Right cardiac atrium (tissue), 5 donors: ENCODE results near the gene IMP4. TPM values are rescaled to one million over a fixed set of nuclear protein-coding genes. Genes with fewer than 3 reads are reported as not detected.
A peak's percentile ranks its signal among the peaks of the same experiment; 100 is the strongest.

Source experiments
- ATAC-seq, 2 donors: fragments of 200-7000 bp; cut with Tn5 transposase; one replicate each; pipeline versions ENCODE4 v1.8.0 to v1.9.1; 2020; ENCODE audit warnings: moderate library complexity in 2 of 2, mild to moderate bottlenecking in 1 of 2
- DNase-seq, 3 donors: peaks; one replicate each; pipeline ENCODE4 v3.0.0-alpha.2; 2020
- H3K27ac ChIP-seq: one replicate; pipeline ENCODE4 v1.5.1; 2013; ENCODE audit warnings: mild to moderate bottlenecking, low read length, control low read depth, moderate library complexity
- H3K27me3 ChIP-seq: one replicate; pipeline ENCODE4 v1.6.1; 2013; ENCODE audit not compliant: control insufficient read depth, insufficient read depth
- H3K4me1 ChIP-seq: one replicate; pipeline ENCODE4 v1.6.1; 2013; ENCODE audit warnings: low read length; ENCODE audit not compliant: control insufficient read depth, insufficient read depth
- H3K4me3 ChIP-seq: one replicate; pipeline ENCODE4 v1.5.1; 2013; ENCODE audit warnings: low read length, control low read depth
- H3K9me3 ChIP-seq: one replicate; pipeline ENCODE4 v1.6.1; 2013; ENCODE audit warnings: low read length; ENCODE audit not compliant: control insufficient read depth
- WGBS: extraction: QIAGEN DNeasy Blood & Tissue Kit; methylation state at CpG from one replicate; pipeline ENCODE4 v1.1.7; 2013; 5-methylcytosine and 5-hydroxymethylcytosine counted together
- intact Hi-C, 4 donors: fragments of 100-400 bp; cut with DNase I; formaldehyde crosslinking; loops; one replicate each; pipeline versions ENCODE4 v1.11.0 to v1.14.0; 2022 to 2023
- polyA plus RNA-seq: library from polyadenylated mRNA; stranded (reverse); fragments of 200-250 nt; gene quantifications from one replicate; pipeline ENCODE4 v1.2.3, GENCODE V29; 2013
- total RNA-seq, 4 donors: library from RNA; stranded (reverse); fragmentation: NEBNext Ultra II Directional; extraction: Animal tissue kit (Norgen Biotek cat#: 25700); gene quantifications; one replicate each; pipeline ENCODE4 v1.2.1, GENCODE V29; 2021
- donor health status: healthy with polysubstance abuse.
- donor health status: DM: no; HTN: yes; CAD: no.
- donor health status: DM: no; HTN: no; CAD: no.
- donor health status: DM: no; HTN: yes; CAD: no; lungs with severe emphysema.
- donor health status: DM: yes; HTN: yes; CAD: no.

The IMP4 gene
- total and polyA plus RNA-seq, 5 donors: 48.0 to 59.9 (median 54.2) TPM

- H3K4me3 ChIP-seq: no peak overlapping the region
- ATAC-seq (no peak), DNase-seq (peak in 1 of 3 donors; percentile 48)
- no peaks in the 10 kb centered on the region for H3K9me3 ChIP-seq
- H3K27me3 ChIP-seq: no peaks in the 10 kb centered on the region
- peaks cover 4% of the 10 kb centered on the region for H3K4me1 ChIP-seq
- intact Hi-C loops: no loop called here
- no peak overlapping the region for H3K27ac ChIP-seq
- WGBS: 94% methylated on average over 9 of the region's 9 CpGs
Observed at GRCh38 chr2:130370490-130370889, 27.8 kb downstream of the IMP4 start.

- intact Hi-C loops: no loop called here
- Histone ChIP-seq H3K27ac (peak overlapping the region; percentile 79), H3K9me3 (no peaks in the 10 kb centered on the region), H3K4me3 (peak overlapping the region; percentile 48), H3K27me3 (no peaks in the 10 kb centered on the region), H3K4me1 (peaks cover 4% of the 10 kb centered on the region)
- ATAC-seq (peak in 1 of 2 donors; percentile 53), DNase-seq (peak in 1 of 3 donors; percentile 70)
- 36% methylated on average over 18 of the region's 18 CpGs for WGBS
Observed at GRCh38 chr2:130371723-130372054, 29.0 kb downstream of the IMP4 start.

DNA sequence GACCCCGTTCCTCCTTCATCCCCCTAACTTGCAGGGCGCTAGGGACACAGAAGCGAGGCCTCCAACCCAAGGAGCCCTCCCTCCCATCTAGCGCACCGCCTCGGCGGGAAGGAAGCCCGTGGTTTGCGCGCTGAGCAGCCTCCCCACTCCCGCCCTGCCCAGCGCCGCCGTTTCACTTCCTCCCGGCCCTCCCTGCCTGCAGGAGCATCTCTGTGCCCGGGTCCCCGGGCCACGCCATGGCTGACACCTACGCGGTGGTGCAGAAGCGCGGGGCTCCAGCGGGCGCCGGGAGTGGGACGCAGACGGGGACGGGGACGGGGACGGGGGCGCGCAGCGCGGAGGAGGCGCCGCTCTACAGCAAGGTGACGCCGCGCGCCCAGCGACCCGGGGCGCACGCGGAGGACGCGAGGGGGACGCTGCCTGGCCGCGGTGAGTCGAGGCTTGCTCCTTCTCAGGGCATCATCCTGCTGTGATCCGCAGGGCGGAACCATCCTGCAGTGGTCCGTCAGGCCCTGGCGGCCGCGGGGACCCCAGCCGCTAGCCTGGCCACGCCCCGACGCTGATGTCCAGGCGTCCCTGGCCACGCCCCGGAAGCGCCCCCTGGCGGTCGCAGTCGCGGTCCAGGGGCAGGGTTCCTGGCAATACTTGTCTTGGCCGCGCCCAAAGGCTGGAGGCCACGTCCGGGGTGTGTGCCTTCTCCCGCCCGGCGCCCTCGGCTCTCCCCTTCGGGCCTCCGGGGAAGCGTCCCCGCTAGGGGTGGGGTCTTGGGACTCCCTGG, 29.5 kb downstream of the IMP4 start:
- Histone ChIP-seq H3K4me1 (peaks cover 4% of the 10 kb centered on the region), H3K9me3 (no peaks in the 10 kb centered on the region), H3K27ac (peak overlapping the region; percentile 79), H3K4me3 (peak overlapping the region; percentile 48), H3K27me3 (no peaks in the 10 kb centered on the region)
- intact Hi-C loops: no loop called here
- WGBS: under 1% methylated on average over 81 of the region's 81 CpGs
- ATAC-seq: peak; percentile 96
- DNase-seq: peak; percentile 94 to 98 (median 97)

DNA sequence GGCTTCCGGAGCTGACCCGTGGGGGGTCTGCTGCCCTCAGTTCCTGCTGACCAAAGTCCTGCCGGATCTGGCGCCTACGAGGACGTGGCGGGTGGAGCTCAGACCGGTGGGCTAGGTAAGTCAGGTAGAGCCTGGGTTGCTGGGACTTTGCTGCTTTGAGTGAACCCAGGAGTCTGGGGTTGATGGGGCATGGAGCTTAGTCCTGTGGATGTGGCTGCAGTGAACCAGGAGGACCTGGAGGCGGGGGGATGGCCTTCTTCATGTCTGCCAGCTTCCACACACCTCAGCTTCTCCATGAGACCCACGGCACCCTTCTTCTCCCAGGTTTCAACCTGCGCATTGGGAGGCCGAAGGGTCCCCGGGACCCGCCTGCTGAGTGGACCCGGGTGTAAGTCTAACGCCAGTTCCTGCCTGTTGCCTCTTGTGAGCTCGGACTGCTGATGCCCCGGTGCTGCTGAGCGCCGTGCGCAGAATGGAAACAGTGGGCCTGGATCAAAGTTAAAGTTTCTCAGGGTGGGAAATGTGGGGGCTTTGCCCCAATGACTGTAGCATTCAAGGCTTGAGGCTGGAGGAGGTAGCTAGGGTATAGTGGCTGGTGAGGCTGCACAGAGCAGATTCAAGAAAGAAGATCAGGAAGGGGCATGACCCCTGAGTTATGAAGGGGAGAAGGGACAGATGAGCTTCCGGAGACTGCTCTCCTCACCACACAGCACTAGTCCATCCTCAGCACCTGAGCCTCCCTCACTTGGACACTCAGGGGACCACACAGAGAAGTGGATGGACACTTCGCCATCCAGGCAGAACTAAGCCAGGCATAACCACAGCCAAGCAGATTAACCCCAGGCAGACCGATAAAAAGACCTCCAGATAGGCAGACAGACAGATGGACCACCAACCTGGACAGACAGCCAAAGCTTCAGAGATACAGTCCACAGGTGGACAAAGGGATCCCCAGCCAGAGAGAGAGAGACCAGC, 30.4 kb downstream of the IMP4 start:
- DNase-seq (no peak), ATAC-seq (no peak)
- H3K4me1 ChIP-seq: peaks cover 4% of the 10 kb centered on the region
- peak overlapping the region; percentile 79 for H3K27ac ChIP-seq
- intact Hi-C loops: no loop called here
- WGBS: 51% methylated on average over 24 of the region's 24 CpGs
- H3K9me3 ChIP-seq: no peaks in the 10 kb centered on the region
- H3K4me3 ChIP-seq: peak overlapping the region; percentile 48
- no peaks in the 10 kb centered on the region for H3K27me3 ChIP-seq

GRCh38 chr2:130373808-130374365, 31.2 kb downstream of the IMP4 start:
- Histone ChIP-seq H3K27ac (no peak overlapping the region), H3K4me1 (peaks cover 4% of the 10 kb centered on the region), H3K27me3 (no peaks in the 10 kb centered on the region), H3K4me3 (no peak overlapping the region), H3K9me3 (no peaks in the 10 kb centered on the region)
- DNase-seq (no peak), ATAC-seq (no peak)
- intact Hi-C loops: no loop called here
- WGBS: 97% methylated on average over 3 of the region's 3 CpGs

DNA sequence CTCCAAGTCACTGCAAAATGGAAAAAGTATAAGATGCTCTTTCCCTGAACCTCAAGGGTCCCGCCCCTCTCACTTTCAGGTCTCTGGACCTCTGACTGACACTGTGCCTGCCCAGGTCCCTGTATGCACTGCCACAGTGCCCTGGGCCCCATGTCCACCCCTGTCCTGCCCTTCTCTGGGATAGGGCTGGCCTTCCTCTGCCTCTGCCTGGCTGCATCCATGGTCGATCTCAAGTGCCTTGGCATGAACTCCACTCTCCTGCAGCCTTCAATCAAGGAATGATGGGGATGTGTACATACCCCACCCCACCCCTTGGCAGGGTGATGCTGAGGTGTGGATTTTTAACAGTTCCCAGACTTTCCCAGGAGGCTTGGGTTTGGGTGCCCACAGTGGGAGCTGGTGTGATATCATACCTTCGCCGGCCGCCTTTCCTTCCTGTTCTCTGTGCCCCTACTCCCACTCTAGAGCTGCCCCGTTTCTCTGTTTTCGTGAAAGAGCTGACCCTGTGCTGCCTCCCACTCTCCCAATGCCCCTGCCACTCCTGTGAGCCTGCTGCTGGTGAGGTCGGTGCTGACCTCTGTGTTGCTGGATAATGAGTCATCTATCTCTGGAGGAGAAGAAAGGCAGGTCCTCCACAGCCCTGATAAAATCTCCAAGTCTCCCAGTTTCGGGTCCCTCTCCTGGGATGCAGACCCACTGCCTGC, 32.0 kb downstream of the IMP4 start:
- no peak for DNase-seq
- 84% methylated on average over 9 of the region's 9 CpGs for WGBS
- intact Hi-C loops: no loop called here
- Histone ChIP-seq H3K4me1 (peaks cover 4% of the 10 kb centered on the region), H3K9me3 (no peaks in the 10 kb centered on the region), H3K27me3 (no peaks in the 10 kb centered on the region), H3K4me3 (no peak overlapping the region), H3K27ac (no peak overlapping the region)
- no peak for ATAC-seq

DNA sequence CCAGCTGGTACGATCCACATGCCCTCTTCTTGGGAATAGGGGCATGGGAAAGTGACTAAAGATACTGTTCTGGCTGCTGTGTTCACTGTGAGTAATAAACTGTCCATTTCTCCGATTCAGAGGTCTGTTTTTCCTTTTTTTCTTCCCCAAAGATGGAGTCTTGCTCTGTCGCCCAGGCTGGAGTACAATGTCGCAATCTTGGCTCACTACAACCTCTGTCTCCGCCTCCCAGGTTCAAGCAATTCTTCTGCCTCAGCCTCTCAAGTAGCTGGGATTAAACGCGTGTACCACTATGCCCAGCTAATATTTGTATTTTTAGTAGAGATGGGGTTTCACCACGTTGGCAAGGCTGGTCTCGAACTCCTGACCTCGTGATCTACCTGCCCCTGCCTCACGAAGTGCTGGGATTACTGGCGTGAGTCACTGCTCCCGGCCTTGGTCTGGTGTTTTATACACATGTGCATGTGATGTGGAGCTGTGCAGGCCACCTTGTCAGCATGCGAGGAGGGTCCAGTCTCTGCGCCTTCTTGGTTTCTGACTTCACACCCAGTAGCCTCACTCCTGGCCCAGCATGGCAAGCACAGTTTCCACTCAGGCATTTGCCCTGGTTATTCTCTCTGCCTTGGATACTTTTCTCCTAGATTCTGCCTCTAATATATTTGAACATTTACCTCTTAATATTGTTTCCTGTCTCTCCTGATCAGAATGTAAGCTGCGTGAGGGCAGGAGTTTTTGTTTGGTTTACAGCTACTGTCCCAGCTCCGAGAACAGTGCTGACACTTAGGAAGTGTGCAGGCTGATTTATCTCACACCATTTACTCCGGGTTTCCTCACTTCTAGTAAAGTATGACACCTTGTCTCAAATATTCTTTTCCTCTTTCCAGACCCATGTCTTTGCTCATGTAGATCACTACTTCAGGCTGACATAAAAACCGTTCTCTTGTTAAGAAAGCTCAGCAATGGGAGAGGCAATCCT, 32.9 kb downstream of the IMP4 start:
- intact Hi-C loops: no loop called here
- WGBS: 93% methylated on average over 19 of the region's 19 CpGs
- no peak for ATAC-seq
- Histone ChIP-seq H3K4me1 (peaks cover 4% of the 10 kb centered on the region), H3K4me3 (no peak overlapping the region), H3K9me3 (no peaks in the 10 kb centered on the region), H3K27ac (no peak overlapping the region), H3K27me3 (no peaks in the 10 kb centered on the region)
- DNase-seq: peak in 1 of 3 donors; percentile 58

GRCh38 chr2:130376433-130377293, 34.0 kb downstream of the IMP4 start:
- Histone ChIP-seq H3K4me1 (peaks cover 8% of the 10 kb centered on the region), H3K27me3 (no peaks in the 10 kb centered on the region), H3K27ac (no peak overlapping the region), H3K4me3 (no peak overlapping the region), H3K9me3 (no peaks in the 10 kb centered on the region)
- ATAC-seq: no peak
- 73% methylated on average over 11 of the region's 11 CpGs for WGBS
- peak in 1 of 3 donors; percentile 53 for DNase-seq
- intact Hi-C loops: no loop called here

GRCh38 chr2:130377491-130377890, 34.8 kb downstream of the IMP4 start:
- Histone ChIP-seq H3K4me1 (peaks cover 8% of the 10 kb centered on the region), H3K4me3 (no peak overlapping the region), H3K27ac (no peak overlapping the region), H3K9me3 (no peaks in the 10 kb centered on the region), H3K27me3 (no peaks in the 10 kb centered on the region)
- intact Hi-C loops: no loop called here
- no peak for DNase-seq
- ATAC-seq: no peak
- 90% methylated on average over 5 of the region's 5 CpGs for WGBS
